ENCODE results near the gene CSNK1G1.

GRCh38 chr15:64251121-64251520, 104.9 kb downstream of the CSNK1G1 start:
- TF ChIP-seq, protein P1, sequence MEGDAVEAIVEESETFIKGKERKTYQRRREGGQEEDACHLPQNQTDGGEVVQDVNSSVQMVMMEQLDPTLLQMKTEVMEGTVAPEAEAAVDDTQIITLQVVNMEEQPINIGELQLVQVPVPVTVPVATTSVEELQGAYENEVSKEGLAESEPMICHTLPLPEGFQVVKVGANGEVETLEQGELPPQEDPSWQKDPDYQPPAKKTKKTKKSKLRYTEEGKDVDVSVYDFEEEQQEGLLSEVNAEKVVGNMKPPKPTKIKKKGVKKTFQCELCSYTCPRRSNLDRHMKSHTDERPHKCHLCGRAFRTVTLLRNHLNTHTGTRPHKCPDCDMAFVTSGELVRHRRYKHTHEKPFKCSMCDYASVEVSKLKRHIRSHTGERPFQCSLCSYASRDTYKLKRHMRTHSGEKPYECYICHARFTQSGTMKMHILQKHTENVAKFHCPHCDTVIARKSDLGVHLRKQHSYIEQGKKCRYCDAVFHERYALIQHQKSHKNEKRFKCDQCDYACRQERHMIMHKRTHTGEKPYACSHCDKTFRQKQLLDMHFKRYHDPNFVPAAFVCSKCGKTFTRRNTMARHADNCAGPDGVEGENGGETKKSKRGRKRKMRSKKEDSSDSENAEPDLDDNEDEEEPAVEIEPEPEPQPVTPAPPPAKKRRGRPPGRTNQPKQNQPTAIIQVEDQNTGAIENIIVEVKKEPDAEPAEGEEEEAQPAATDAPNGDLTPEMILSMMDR (conservative IDR thresholded peaks at IDR 0.05): no peak
- no peak for TF ChIP-seq EZH2 (IDR thresholded peaks at IDR 0.05; ENCODE audit: low read depth)
